HG03469 (cell line): Measurements from ENCODE around the gene LSAMP.
"Not testable (repeated sequence)": the region's sequence is repeated elsewhere in the genome, so short reads cannot be mapped to it uniquely, and the experiment has no call there.

ENCODE experiments used
- ATAC-seq: cut with Tn5 transposase; IDR thresholded peaks from one replicate; pipeline ENCODE4 v1.9.1; 2021; ENCODE audit warnings: mild to moderate bottlenecking, moderate library complexity, moderate number of reproducible peaks; ENCODE audit not compliant: unreplicated experiment

Gene LSAMP

GRCh38 chr3:115784739-115785536 lies 660.3 kb downstream of the LSAMP start:
- ATAC-seq, result no peak

DNA sequence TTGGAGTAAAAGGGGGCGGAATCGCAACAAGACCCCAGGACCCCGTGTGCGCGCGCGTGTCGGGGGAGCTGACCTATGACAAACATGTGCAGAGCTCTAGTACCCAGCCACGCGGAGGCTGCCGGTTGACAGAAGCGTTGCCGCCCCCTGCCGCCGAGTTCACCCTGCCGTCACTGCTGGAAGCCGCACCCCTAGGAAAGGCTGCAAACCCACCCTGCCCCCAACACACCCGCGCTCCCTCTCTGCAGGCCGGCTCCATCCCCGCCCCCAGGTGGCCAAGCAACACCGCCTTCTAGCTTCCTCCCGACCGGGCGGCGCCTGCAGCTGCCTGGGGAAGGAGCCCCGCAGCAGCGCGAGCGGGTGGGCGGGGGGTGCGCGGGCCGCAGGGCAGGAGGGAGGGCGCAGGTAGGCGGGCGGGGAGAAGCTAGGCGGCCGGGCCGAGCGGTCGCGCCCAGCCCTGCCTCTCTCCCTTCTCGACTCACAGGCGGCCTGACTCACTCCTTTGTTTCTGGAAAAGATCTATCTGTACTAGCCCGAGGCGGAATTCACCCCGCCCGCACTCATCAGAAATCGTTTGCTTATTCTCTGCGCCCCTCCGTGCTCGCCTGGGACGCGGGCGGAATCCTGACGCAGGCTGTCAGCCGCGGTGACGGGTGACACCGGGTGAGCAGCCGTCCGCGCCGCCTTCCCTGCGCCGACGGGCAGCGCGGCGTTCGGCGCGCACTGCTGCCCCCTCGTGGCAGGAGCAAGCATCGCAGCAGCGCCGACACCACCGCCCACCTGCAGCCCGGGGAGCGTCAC lies 661.1 kb downstream of the LSAMP start:
- peak; percentile 75 for ATAC-seq

GRCh38 chr3:115783426-115783825 lies 661.9 kb downstream of the LSAMP start:
- ATAC-seq, result not testable (repeated sequence)

DNA sequence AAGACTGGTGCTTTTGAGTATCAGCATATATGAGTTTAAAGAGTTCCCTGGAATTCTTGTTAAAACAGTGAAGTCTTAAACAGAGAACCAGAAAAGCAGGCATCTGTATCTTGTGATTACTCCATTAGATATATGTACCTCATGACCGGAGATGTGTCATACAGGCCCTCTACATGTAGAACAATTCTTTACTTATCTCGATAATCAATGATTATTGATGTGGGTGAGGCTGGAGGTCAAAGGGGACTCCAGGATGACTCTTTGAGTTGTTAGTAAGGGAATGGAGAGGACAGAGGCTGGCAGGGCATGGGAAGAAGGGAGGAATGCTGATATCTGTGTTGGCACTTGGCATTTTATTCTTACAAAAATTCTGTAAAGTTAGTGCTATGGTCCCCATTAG lies 666.3 kb downstream of the LSAMP start:
- ATAC-seq, result no peak

DNA sequence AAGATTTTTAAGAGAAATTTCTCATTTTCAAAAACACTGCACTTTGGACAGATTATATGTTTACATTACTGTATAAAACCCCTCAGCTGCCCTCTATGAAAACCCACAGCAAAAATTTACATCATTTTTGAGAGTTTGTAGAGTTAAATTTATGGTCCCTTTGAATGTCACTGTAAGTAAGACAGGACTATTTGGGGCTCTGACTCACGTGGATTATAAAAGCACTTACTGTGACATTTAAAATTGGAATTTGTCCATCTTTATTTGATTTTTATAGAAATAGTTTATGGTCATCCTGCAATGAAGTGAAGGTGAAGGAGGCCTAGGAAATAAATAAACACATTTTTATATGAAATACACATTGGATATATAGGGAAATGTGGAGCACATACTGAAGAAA lies 672.3 kb downstream of the LSAMP start:
- ATAC-seq, result no peak

DNA sequence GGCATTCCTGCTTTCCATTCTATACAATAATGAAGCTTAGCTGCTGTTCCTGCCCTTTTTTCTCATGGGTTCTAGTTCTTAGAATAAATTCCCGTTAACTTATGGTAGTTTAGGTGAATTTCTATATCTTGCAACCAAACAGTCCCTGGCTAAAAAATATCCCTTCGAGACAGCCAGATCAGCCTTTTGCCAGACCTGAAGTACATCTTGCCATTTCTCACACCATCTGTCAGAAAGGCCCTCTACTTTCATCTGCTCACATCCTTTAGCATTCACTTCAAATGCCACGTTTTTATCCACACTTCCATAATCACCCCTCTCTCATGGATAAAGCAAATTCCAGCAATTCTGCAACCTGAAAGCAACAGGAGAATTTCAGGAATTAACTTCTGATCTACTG lies 676.6 kb downstream of the LSAMP start:
- ATAC-seq, result no peak

DNA sequence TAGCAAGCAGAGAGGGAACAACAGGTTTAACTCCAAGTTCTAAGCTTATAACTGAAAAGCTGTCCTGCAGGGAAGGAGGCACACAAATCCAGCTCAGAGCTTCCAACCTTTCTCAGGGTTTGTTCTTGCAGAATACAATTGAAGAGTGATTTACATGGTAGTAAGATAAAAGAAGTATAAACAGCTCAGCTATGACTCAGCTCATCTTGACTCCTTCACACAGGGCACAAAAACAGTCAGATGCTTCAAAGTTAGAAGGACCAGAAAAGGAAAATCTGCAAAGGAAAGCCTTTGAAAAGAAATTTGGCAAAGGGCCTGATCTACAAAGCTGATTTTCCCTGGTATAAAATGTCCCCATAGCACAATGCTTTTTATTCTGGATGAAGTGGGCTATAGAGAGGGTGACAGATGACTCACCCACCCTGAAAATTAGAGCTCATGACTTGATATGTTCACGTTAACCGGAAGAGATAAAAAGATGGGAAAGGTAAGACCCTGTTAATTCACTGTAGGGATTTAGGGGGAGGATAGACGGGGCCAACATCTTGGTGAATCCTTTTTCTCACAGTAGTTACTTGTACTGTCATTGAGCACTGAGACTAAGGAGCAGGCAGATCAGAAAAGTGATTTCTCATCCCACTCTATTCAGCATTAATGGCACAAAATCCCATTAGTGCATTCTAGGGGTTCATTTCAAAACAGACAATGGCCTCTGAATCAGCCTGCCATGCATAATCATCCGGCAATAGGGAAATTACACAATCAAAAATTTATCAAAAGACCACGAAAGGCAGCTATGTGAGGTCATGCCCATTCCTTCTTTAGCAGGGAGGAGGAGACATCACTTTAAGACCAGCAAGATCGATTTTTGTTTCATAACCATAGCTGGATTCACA lies 678.5 kb downstream of the LSAMP start:
- ATAC-seq, result no peak

- ATAC-seq, result no peak
These were observed 683.4 kb downstream of the LSAMP start for GRCh38 chr3:115761927-115762305.

DNA sequence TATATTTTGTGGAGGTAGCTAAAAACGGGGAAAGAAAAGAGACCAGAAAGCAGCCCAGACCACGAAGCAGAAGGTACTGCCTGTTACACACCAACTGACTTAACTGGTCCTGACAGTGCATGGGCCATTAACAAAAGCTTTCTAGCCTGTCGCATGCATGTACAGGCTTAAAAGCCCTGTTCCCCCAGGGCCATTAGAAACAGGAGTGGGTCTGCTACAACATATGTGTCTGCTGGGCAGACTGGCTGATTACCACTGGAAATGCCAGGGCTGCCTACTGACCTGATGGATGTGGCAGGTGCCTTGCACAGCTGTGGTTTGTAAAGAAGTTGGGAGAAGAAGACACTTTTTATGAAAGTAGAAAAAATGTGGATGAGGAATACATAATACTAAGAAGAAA lies 684.6 kb downstream of the LSAMP start:
- no peak for ATAC-seq

DNA sequence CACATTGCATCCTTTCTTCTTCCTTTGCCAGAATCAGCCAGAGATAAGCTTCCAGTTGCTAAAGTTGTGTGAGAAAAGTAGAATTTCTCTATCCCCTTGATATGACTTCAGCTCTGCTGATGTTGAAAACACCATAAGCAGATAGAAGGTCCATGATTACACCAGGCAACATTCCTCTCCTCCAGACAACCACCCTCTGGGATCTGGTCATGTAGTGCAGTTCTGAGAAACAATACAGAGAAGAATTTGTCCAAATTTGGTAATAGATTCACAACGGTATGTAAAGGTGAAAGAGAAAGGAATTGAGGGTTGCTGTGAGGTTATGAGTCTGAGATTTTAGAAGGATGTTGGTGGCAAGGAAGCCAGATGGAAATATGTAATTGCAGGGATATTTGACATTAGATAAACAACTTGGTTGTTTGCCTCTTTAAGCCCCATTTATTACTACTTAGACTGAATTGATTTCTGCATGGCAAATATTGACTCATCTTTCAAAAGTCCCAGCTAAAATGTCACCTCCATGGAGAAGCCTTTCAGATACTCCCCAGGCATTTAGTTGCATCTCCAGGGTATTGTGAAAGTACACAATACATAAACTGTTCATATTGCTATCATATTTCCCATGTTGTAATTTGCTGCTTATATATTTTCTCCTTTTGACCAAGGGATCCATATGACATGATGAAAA lies 687.1 kb downstream of the LSAMP start:
- no peak for ATAC-seq

- ATAC-seq, result not testable (repeated sequence)
These were observed 692.3 kb downstream of the LSAMP start for GRCh38 chr3:115752978-115753377.
